C4-2B (cell line): ENCODE data around the gene TRUB1.
A peak's percentile ranks its signal among the peaks of the same experiment; 100 is the strongest.
"Not testable (repeated sequence)": the region's sequence is repeated elsewhere in the genome, so short reads cannot be mapped to it uniquely, and the experiment has no call there.

Source experiments
- H3K27ac ChIP-seq: fragments of 450-650 bp; 2 replicates; pipeline ENCODE4 v1.5.1; 2017
- ZFX ChIP-seq: fragments of 450-650 bp; IDR thresholded peaks from 2 replicates; pipeline ENCODE4 v1.6.1; 2017
- TF ChIP-seq, protein P1 (sequence below): fragments of 450-650 bp; conservative IDR thresholded peaks from 2 replicates; pipeline ENCODE4 v1.5.1; 2017; ENCODE audit warnings: mild to moderate bottlenecking

TRUB1 gene

GRCh38 chr10:114937962-114938855 is at the start of gene TRUB1:
Gene TRUB1, plus strand, starts transcription at chr10:114938195. Its CDS starts 59 bp downstream, at chr10:114938254.
- peak; percentile 83 for TF ChIP-seq ZFX
- TF ChIP-seq, protein P1, sequence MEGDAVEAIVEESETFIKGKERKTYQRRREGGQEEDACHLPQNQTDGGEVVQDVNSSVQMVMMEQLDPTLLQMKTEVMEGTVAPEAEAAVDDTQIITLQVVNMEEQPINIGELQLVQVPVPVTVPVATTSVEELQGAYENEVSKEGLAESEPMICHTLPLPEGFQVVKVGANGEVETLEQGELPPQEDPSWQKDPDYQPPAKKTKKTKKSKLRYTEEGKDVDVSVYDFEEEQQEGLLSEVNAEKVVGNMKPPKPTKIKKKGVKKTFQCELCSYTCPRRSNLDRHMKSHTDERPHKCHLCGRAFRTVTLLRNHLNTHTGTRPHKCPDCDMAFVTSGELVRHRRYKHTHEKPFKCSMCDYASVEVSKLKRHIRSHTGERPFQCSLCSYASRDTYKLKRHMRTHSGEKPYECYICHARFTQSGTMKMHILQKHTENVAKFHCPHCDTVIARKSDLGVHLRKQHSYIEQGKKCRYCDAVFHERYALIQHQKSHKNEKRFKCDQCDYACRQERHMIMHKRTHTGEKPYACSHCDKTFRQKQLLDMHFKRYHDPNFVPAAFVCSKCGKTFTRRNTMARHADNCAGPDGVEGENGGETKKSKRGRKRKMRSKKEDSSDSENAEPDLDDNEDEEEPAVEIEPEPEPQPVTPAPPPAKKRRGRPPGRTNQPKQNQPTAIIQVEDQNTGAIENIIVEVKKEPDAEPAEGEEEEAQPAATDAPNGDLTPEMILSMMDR, result no peak
- peak within 1 kb of the TSS; percentile 94 for H3K27ac ChIP-seq

DNA sequence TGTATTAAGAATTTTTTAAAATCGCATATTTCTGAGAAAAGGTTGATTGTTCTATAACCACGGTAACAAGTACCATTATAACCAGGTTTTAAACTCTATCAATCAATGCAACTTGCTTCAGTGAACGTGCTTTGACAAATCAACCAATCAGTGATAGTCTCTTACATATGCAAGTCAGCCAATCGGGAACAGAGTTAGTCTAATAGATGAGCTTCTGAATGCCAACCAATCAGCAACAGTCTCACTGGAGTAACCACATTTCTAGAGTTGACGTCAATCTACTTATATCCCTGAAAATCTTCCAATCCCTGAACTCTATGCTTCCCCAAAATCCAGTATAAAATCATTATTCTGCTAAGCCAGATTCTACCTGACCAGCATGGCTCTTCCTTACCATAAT is 44.7 kb upstream of the TRUB1 start:
- TF ChIP-seq, protein P1, result no peak
- no peak for TF ChIP-seq ZFX
- H3K27ac ChIP-seq, result no peak overlapping the region

- TF ChIP-seq ZFX, result no peak
- TF ChIP-seq, protein P1, result no peak
- no peak overlapping the region for H3K27ac ChIP-seq
These were observed 43.1 kb upstream of the TRUB1 start for GRCh38 chr10:114894911-114895310.

DNA sequence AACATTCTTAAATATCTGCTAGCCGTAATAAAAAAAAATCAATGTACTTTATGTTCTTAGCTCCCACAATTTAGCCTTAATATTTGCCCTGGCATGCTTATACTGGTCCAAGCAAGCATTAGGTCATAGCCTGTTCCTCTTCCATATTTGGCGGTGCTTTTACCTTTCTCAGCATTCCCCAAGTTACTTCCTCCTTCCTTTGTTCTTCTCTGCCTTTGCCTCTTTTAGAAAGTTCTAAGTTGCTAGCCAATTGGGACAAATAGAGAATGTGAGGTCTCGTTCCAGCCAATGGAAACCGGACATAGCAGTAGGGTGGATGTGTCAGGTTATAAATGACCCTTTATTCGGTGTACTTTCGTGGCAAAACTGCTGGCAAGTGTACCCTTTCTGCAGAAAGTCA is 41.0 kb upstream of the TRUB1 start:
- not testable (repeated sequence) for H3K27ac ChIP-seq

GRCh38 chr10:114897593-114897992 is 40.4 kb upstream of the TRUB1 start:
- TF ChIP-seq ZFX, result no peak
- TF ChIP-seq, protein P1, result no peak
- H3K27ac ChIP-seq, result no peak overlapping the region

DNA sequence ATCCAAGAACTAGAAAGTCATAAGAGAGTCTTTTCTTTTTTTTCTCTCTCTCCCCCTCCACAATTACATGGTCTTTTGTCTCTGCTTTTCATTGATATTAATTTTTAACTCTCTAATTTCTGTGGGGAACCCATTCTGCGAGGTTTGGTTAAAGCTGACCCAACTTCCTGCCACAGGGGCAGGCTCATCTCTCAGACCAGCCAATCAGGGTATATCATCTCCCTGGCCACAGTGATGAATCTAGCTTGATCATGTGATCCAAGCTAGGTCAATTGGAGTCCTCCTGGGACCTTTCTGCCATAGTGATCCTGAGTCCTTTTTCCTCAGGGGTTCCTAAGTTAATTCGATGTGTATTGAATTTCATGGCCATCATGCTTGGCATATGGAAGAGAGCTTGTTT is 38.0 kb upstream of the TRUB1 start:
- no peak for TF ChIP-seq ZFX
- TF ChIP-seq, protein P1, result no peak

DNA sequence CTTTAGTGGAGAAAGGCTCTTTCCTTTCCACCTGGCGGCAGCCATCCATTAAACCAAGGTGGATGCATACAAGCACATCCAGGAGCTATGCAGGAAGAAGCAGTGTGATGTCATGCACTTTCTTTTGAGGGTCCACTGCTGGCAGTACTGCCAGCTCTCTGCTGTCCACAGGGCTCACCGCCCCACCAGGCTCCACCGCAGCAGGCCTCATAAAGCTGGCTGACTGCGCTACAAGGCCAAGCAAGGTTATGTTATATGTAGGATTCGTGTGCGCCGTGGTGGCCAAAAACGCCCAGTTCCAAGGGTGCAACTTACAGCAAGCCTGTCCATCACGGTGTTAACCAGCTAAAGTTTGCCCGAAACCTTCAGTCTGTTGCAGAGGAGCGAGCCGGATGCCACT is 37.3 kb upstream of the TRUB1 start:
- no peak overlapping the region for H3K27ac ChIP-seq
- TF ChIP-seq, protein P1, result no peak
- no peak for TF ChIP-seq ZFX

More for the DNA sequence above, 38.0 kb upstream of the TRUB1 start:
- no peak overlapping the region for H3K27ac ChIP-seq

DNA sequence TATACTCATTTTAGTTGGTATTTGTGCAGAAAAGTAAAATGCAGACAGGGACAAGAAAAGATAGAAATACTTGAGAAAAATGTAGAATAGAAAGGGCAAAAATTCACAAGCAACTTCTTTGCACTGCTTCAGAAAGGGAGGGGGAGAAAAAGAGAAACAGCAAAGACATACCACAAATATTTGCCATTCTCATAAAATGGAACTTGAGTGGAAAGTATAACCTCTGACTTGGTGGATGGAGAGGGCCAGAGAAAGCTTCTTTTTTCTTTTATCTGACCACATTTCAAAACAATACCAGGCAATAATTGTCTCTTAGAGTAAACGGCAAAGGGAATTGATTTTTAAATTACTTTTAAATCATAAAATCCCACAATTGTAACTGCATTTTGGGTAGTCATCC is 35.8 kb upstream of the TRUB1 start:
- H3K27ac ChIP-seq, result no peak overlapping the region
- TF ChIP-seq ZFX, result no peak
- TF ChIP-seq, protein P1, result no peak
